HepG2 (cell line): Measurements from ENCODE around the gene SLC25A19. TPM values are rescaled to one million over a fixed set of nuclear protein-coding genes. Genes with fewer than 3 reads are reported as not detected.
A peak's percentile ranks its signal among the peaks of the same experiment; 100 is the strongest.

ENCODE experiments used
- ATAC-seq: fragments of 200-7000 bp; cut with Tn5 transposase; 3 replicates; pipeline ENCODE4 v1.9.1; 2020; ENCODE audit warnings: mild to moderate bottlenecking, moderate library complexity
- BruUV-seq: library from RNA; stranded (reverse); fragments of 400-500 nt; replicated peaks from 2 replicates; lab custom pipeline; 2021; lab: Mats Ljungman, UMichigan
- CTCF ChIA-PET: fragments of 300-600 bp; formaldehyde crosslinking; extraction: SDS; loops from one replicate; lab custom pipeline; 2021; ENCODE audit warnings: low total read pairs, inconsistent platforms, low intra/inter-chr PET ratio; lab: Yijun Ruan, JAX
- POLR2A ChIA-PET: fragments of 350-600 bp; sonication (Branson Sonifier 250); formaldehyde crosslinking; loops from one replicate; lab custom pipeline; 2020; ENCODE audit warnings: antibody characterized with exemption, inconsistent platforms; lab: Yijun Ruan, JAX
- DNase-seq: peaks from one replicate; pipeline ENCODE4 v3.0.0-alpha.2; 2015; ENCODE audit warnings: low spot score
- FAIRE-seq: peaks from 3 replicates; lab custom pipeline; 2011; peaks lifted over from hg19 to GRCh38; lab: Jason Lieb, UNC
- H2AFZ ChIP-seq: one replicate; pipeline ENCODE4 v1.6.1; 2011; ENCODE audit warnings: low read length, inconsistent platforms
- H3K27ac ChIP-seq: fragments of 300-600 bp; 3 replicates; pipeline ENCODE4 v1.8.0; 2011; ENCODE audit warnings: mixed run types, mild to moderate bottlenecking, mixed read lengths, low read length, inconsistent platforms; ENCODE audit not compliant: insufficient read depth; ENCODE audit errors: extremely low read length
- H3K27me3 ChIP-seq, 2 experiments: fragments of 200-600 bp in 1 of 2; 2 replicates in 1 of 2; 3 replicates in 1 of 2; pipeline versions ENCODE4 v1.6.0 to v1.8.0; 2011; ENCODE audit warnings: low read length in 2 of 2, mild to moderate bottlenecking in 2 of 2, moderate library complexity in 2 of 2, inconsistent platforms in 1 of 2; ENCODE audit not compliant: insufficient read depth in 2 of 2, control insufficient read depth in 1 of 2
- H3K36me3 ChIP-seq, 2 experiments: fragments of 200-600 bp in 1 of 2; replicated peaks in 1 of 2; 2 replicates in 1 of 2; 3 replicates in 1 of 2; pipeline versions ENCODE4 v1.5.1 to v1.8.0; 2011; ENCODE audit warnings: low read length in 2 of 2, inconsistent platforms in 1 of 2; ENCODE audit not compliant: insufficient read depth in 2 of 2, control insufficient read depth in 1 of 2
- H3K4me1 ChIP-seq: 2 replicates; pipeline ENCODE4 v1.5.1; 2012; ENCODE audit warnings: low read length, inconsistent platforms; ENCODE audit not compliant: insufficient read depth
- H3K4me2 ChIP-seq: 2 replicates; pipeline ENCODE4 v1.6.0; 2011; ENCODE audit warnings: low read depth, low read length, inconsistent platforms
- H3K4me3 ChIP-seq, 3 experiments: fragments of 200-600 bp in 1 of 3; sonication (generic), shearing (Covaris generic) in 1 of 3; replicated peaks in 1 of 3; 2 replicates each; pipeline ENCODE4 v1.5.1; 2011 to 2016; ENCODE audit warnings: low read length in 3 of 3, inconsistent platforms in 2 of 3, low read depth in 2 of 3, mild to moderate bottlenecking in 2 of 3, control low read depth in 1 of 3, mixed read lengths in 1 of 3; ENCODE audit not compliant: insufficient read depth in 1 of 3
- H3K79me2 ChIP-seq: one replicate; pipeline ENCODE4 v1.6.1; 2011; ENCODE audit warnings: low read length, inconsistent platforms; ENCODE audit not compliant: insufficient read depth
- H3K9ac ChIP-seq: 2 replicates; pipeline ENCODE4 v1.6.0; 2011; ENCODE audit warnings: mild to moderate bottlenecking, low read depth, low read length, inconsistent platforms; ENCODE audit not compliant: insufficient read depth
- H3K9me3 ChIP-seq: 2 replicates; pipeline ENCODE4 v1.5.1; 2012; ENCODE audit warnings: mild to moderate bottlenecking, low read length
- H4K20me1 ChIP-seq: 2 replicates; pipeline ENCODE4 v1.6.0; 2011; ENCODE audit warnings: inconsistent platforms, mild to moderate bottlenecking, low read length, moderate library complexity; ENCODE audit not compliant: insufficient read depth
- CBX5 ChIP-seq: sonication (generic); formaldehyde crosslinking; IDR thresholded peaks from 2 replicates; pipeline ENCODE4 v1.4.0; 2020; ENCODE audit warnings: missing genetic modification reagents, borderline replicate concordance
- ELF1 ChIP-seq: sonication (generic); formaldehyde crosslinking; IDR thresholded peaks from 2 replicates; pipeline ENCODE4 v1.4.0; 2020; ENCODE audit warnings: missing genetic modification reagents
- GMEB1 ChIP-seq: sonication (generic); formaldehyde crosslinking; IDR thresholded peaks from 2 replicates; pipeline ENCODE4 v1.5.1; 2020; ENCODE audit warnings: missing genetic modification reagents, mild to moderate bottlenecking, borderline replicate concordance
- HIVEP1 ChIP-seq: sonication (generic); formaldehyde crosslinking; IDR thresholded peaks from 2 replicates; pipeline ENCODE4 v1.4.0; 2020; ENCODE audit warnings: mild to moderate bottlenecking, missing genetic modification reagents
- YEATS2 ChIP-seq: sonication (generic); formaldehyde crosslinking; IDR thresholded peaks from 2 replicates; pipeline ENCODE4 v1.4.0; 2020; ENCODE audit warnings: missing genetic modification reagents, borderline replicate concordance
- ZBTB7A ChIP-seq: sonication (generic); formaldehyde crosslinking; IDR thresholded peaks from 2 replicates; pipeline ENCODE4 v1.8.0; 2022; ENCODE audit warnings: mild to moderate bottlenecking, missing genetic modification reagents
- ZHX2 ChIP-seq, 2 experiments: sonication (generic) in 1 of 2; formaldehyde crosslinking in 1 of 2; IDR thresholded peaks; 2 replicates each; pipeline versions ENCODE4 v1.6.1 to v1.9.0; 2014 to 2022; ENCODE audit warnings: antibody characterized with exemption in 1 of 2, borderline replicate concordance in 1 of 2, inconsistent platforms in 1 of 2, low read depth in 1 of 2, missing genetic modification reagents in 1 of 2
- ZNF512B ChIP-seq: sonication (generic); formaldehyde crosslinking; IDR thresholded peaks from 2 replicates; pipeline ENCODE4 v1.5.1; 2020; ENCODE audit warnings: missing genetic modification reagents, mild to moderate bottlenecking, borderline replicate concordance
- ZNF576 ChIP-seq: sonication (generic); formaldehyde crosslinking; IDR thresholded peaks from 2 replicates; pipeline ENCODE4 v1.4.0; 2020; ENCODE audit warnings: mild to moderate bottlenecking, missing genetic modification reagents
- ZNF724P ChIP-seq: sonication (generic); formaldehyde crosslinking; IDR thresholded peaks from 2 replicates; pipeline ENCODE4 v1.8.0; 2022; ENCODE audit warnings: missing genetic modification reagents, borderline replicate concordance
- WGBS: methylation state at CpG from one replicate; pipeline ENCODE4 v1.1.6; 2017; ENCODE audit warnings: low lambda C conversion rate; 5-methylcytosine and 5-hydroxymethylcytosine counted together
- in situ Hi-C: cut with HindIII; loops from 2 replicates; pipeline ENCODE4 v1.10.0; 2017; ENCODE audit warnings: low pct_unique_long_range_greater_than_20kb; ENCODE audit not compliant: extremely low pct_ligation_motif_present
- intact Hi-C: fragments of 100-400 bp; cut with micrococcal nuclease; formaldehyde crosslinking; loops from one replicate; pipeline ENCODE4 v1.10.0; 2022; ENCODE audit not compliant: unreplicated experiment
- polyA plus RNA-seq, 8 experiments: library from polyadenylated mRNA; depleted of rRNA in 3 of 8; stranded (reverse) in 7 of 8; unstranded in 1 of 8; fragments of >200 nt; fragmentation: Illumina TruSeq in 4 of 8; extraction: Trizol in 4 of 8; gene quantifications; 2 replicates each; pipeline versions ENCODE4 v1.2.1 to v1.2.3, GENCODE V29; 2011 to 2016; ENCODE audit warnings: low read depth in 4 of 8, missing spikeins in 1 of 8, mixed read lengths in 1 of 8; ENCODE audit not compliant: insufficient read depth in 1 of 8
- total RNA-seq, 5 experiments: library from RNA; depleted of rRNA; stranded (reverse); fragments of >200 nt; fragmentation: Illumina TruSeq; extraction: Trizol; gene quantifications; 2 replicates each; pipeline ENCODE4 v1.2.3, GENCODE V29; 2016; ENCODE audit warnings: low read depth in 1 of 5

SLC25A19 gene
- total and polyA plus RNA-seq, 2 of the 13 experiments (the other 11 are each of a cell fraction or from before 2014, with no cell fraction given) = 24.4 to 41.4 TPM

- Histone ChIP-seq H3K27ac (peak overlapping the region; percentile 77), H3K9me3 (no peaks in the 10 kb centered on the region), H3K4me1 (peaks cover 43% of the 10 kb centered on the region), H4K20me1 (no peaks in the 10 kb centered on the region), H3K4me2 (peak overlapping the region; percentile 94), H3K36me3 (peaks cover 8 to 26% of the 10 kb centered on the region in 2 experiments; a peak in 3 of 5 replicates), H2AFZ (no peak overlapping the region), H3K79me2 (peaks cover 6% of the 10 kb centered on the region), H3K27me3 (no peaks in the 10 kb centered on the region), H3K4me3 (peak overlapping the region; percentile 91 to 98 (median 94)), H3K9ac (peak overlapping the region; percentile 96)
- in situ Hi-C loops (no loop called here), intact Hi-C loops (loop anchor here (1.0 to 2.0 kb wide), 3 partner anchors 18 to 141 kb away; partner anchors contain the start of genes GRB2 and SLC25A19)
- BruUV-seq = TSS peak; percentile 37
- ATAC-seq (peak; percentile 36), FAIRE-seq (no peak), DNase-seq (peak; percentile 58)
- CTCF ChIA-PET = interaction anchor here (1.2 kb wide), 1 partner anchor 52 kb away, joined by 4 read pairs; no protein-coding TSS in a partner anchor
- WGBS = under 1% methylated on average over 34 of the region's 74 CpGs
- POLR2A ChIA-PET = interaction anchor here (0.6 to 6.6 kb wide), 24 partner anchors 10 to 237 kb away, joined by 3 to 93 read pairs (median 6); partner anchors contain the start of genes GGA3, GRB2, MRPS7 and NT5C
- peak; percentile 96 for TF ChIP-seq ZNF576 (CRISPR knock-in tag)
- TF ChIP-seq ZBTB7A (CRISPR knock-in tag) = peak; percentile 81; the same call in 1 of the 2 replicates
- no peak for TF ChIP-seq ELF1 (CRISPR knock-in tag)
- peak; percentile 39; the same call in 1 of the 2 replicates for TF ChIP-seq HIVEP1 (CRISPR knock-in tag)
- 0 out of 2 replicates have a peak, but pooled peaks have one; percentile 21 for TF ChIP-seq CBX5
- peak; percentile 63 for TF ChIP-seq ZNF724P (CRISPR knock-in tag)
- TF ChIP-seq ZHX2 (IDR thresholded peaks at IDR 0.05; ENCODE audit: low read depth) = peak; percentile 73; the same call in 1 of the 2 replicates
- TF ChIP-seq ZHX2 (CRISPR knock-in tag; IDR thresholded peaks at IDR 0.05; ENCODE audit: borderline replicate concordance) = no peak; the same call in 1 of the 2 replicates
- peak; percentile 42; the same call in 1 of the 2 replicates for TF ChIP-seq ZNF512B (CRISPR knock-in tag)
- TF ChIP-seq GMEB1 (CRISPR knock-in tag) = 0 out of 2 replicates have a peak, but pooled peaks have one; percentile 44
- no peak; the same call in 1 of the 2 replicates for TF ChIP-seq YEATS2 (CRISPR knock-in tag)
Observed at GRCh38 chr17:75271233-75271954, 17.8 kb downstream of the SLC25A19 start.
